Measurements from ENCODE around the gene MARK3.

The MARK3 gene

GRCh38 chr14:103396463-103396862, 11.2 kb downstream of the MARK3 start:
- Histone ChIP-seq H3K4me3 (replicated peaks; ENCODE audit: insufficient read depth, low read length) (no peak overlapping the region), H3K27me3 (ENCODE audit: insufficient read depth, poor library complexity, severe bottlenecking) (no peaks in the 10 kb centered on the region), H3K27ac (replicated peaks) (no peak overlapping the region)
- no peak for TF ChIP-seq POLR2AphosphoS5 (IDR thresholded peaks at IDR 0.05; ENCODE audit: low read depth)
- TF ChIP-seq CTCF (IDR thresholded peaks at IDR 0.05; ENCODE audit: insufficient read depth, low read length), result no peak
- TF ChIP-seq SPI1 (IDR thresholded peaks at IDR 0.05; ENCODE audit: borderline replicate concordance, low read depth), result no peak
- TF ChIP-seq REST (IDR thresholded peaks at IDR 0.05; ENCODE audit: insufficient replicate concordance, low read depth), result no peak
- no peak for TF ChIP-seq GABPA (IDR thresholded peaks at IDR 0.05; ENCODE audit: low read depth)
- DNase-seq (ENCODE audit: low read depth in 1 of 2, low spot score in 1 of 2), result no peak

GRCh38 chr14:103398427-103399195, 13.4 kb downstream of the MARK3 start:
- Histone ChIP-seq H3K27me3 (ENCODE audit: insufficient read depth, poor library complexity, severe bottlenecking) (no peaks in the 10 kb centered on the region), H3K27ac (replicated peaks) (no peak overlapping the region; the same call in 1 of the 2 replicates), H3K4me3 (replicated peaks; ENCODE audit: insufficient read depth, low read length) (no peak overlapping the region)
- peak in 1 of 2 experiments; percentile 26 for DNase-seq (ENCODE audit: low read depth in 1 of 2, low spot score in 1 of 2)
- TF ChIP-seq CTCF (IDR thresholded peaks at IDR 0.05; ENCODE audit: insufficient read depth, low read length) (no peak), SPI1 (IDR thresholded peaks at IDR 0.05; ENCODE audit: borderline replicate concordance, low read depth) (no peak), REST (IDR thresholded peaks at IDR 0.05; ENCODE audit: insufficient replicate concordance, low read depth) (no peak), POLR2AphosphoS5 (IDR thresholded peaks at IDR 0.05; ENCODE audit: low read depth) (no peak), GABPA (IDR thresholded peaks at IDR 0.05; ENCODE audit: low read depth) (no peak)

GRCh38 chr14:103400537-103400936, 15.3 kb downstream of the MARK3 start:
- DNase-seq (ENCODE audit: low read depth in 1 of 2, low spot score in 1 of 2), result no peak
- TF ChIP-seq CTCF (IDR thresholded peaks at IDR 0.05; ENCODE audit: insufficient read depth, low read length) (no peak), GABPA (IDR thresholded peaks at IDR 0.05; ENCODE audit: low read depth) (no peak), POLR2AphosphoS5 (IDR thresholded peaks at IDR 0.05; ENCODE audit: low read depth) (no peak), SPI1 (IDR thresholded peaks at IDR 0.05; ENCODE audit: borderline replicate concordance, low read depth) (no peak), REST (IDR thresholded peaks at IDR 0.05; ENCODE audit: insufficient replicate concordance, low read depth) (no peak)
- Histone ChIP-seq H3K4me3 (replicated peaks; ENCODE audit: insufficient read depth, low read length) (no peak overlapping the region), H3K27ac (replicated peaks) (no peak overlapping the region), H3K27me3 (ENCODE audit: insufficient read depth, poor library complexity, severe bottlenecking) (no peaks in the 10 kb centered on the region)

Data from HL-60 (cell line).